ENCODE results near the gene NXN. TPM values are rescaled to one million over a fixed set of nuclear protein-coding genes. Genes with fewer than 3 reads are reported as not detected.

Gene NXN
- polyA plus RNA-seq, 1 of the 3 experiments (the other 2 are of a cell fraction): 23.9 TPM

- H3K79me2 ChIP-seq (ENCODE audit: insufficient read depth): peaks cover 6% of the 10 kb centered on the region; the same call in 1 of the 2 replicates
Measured at GRCh38 chr17:954431-955164, 25.0 kb downstream of the NXN start.

More at GRCh38 chr17:954431-955164, 25.0 kb downstream of the NXN start:
- WGBS (ENCODE audit: low lambda C conversion rate): 50% methylated on average over 19 of the region's 23 CpGs
- H3K4me2 ChIP-seq: no peak overlapping the region
- H3K4me3 ChIP-seq (ENCODE audit: low read depth in 2 of 2, low read length in 1 of 2): no peak overlapping the region
- no peak for DNase-seq
- CTCF ChIA-PET: no interaction called here
- H3K36me3 ChIP-seq (replicated peaks in 1 of 2; ENCODE audit: control insufficient read depth in 1 of 2, insufficient read depth in 2 of 2, low read length in 1 of 2): no peaks in the 10 kb centered on the region
- peaks cover 23% of the 10 kb centered on the region; the same call in 1 of the 2 replicates for H3K27me3 ChIP-seq (ENCODE audit: insufficient read depth)
- peaks cover 6 to 17% of the 10 kb centered on the region in 2 experiments; a peak in 2 of 4 replicates for H3K4me1 ChIP-seq (ENCODE audit: control insufficient read depth in 1 of 2, insufficient read depth in 2 of 2, low read depth in 1 of 2, low read length in 1 of 2)
- POLR2A ChIA-PET: no interaction called here
- peaks cover 17% of the 10 kb centered on the region; the same call in 1 of the 2 replicates for H4K20me1 ChIP-seq (ENCODE audit: insufficient read depth)
- H3F3A ChIP-seq (replicated peaks; ENCODE audit: insufficient read depth): peaks cover 13% of the 10 kb centered on the region
- H3K27ac ChIP-seq (ENCODE audit: low read depth in 2 of 2, low read length in 1 of 2): no peak overlapping the region
- H3K9me2 ChIP-seq: no peaks in the 10 kb centered on the region
- H2AFZ ChIP-seq (ENCODE audit: low read depth): no peak overlapping the region
- no peak for TF ChIP-seq GATA2 (CRISPR knock-in tag; IDR thresholded peaks at IDR 0.05)
- no peak for TF ChIP-seq SIN3A (IDR thresholded peaks at IDR 0.05; ENCODE audit: borderline replicate concordance, low read depth, low read length)
- TF ChIP-seq GABPA (IDR thresholded peaks at IDR 0.05; ENCODE audit: low read depth): no peak
- TF ChIP-seq TEAD4 (IDR thresholded peaks at IDR 0.05; ENCODE audit: borderline replicate concordance, insufficient read depth): no peak
- no peak for TF ChIP-seq FOXJ3 (CRISPR knock-in tag; IDR thresholded peaks at IDR 0.05)
- TF ChIP-seq FOSL2 (IDR thresholded peaks at IDR 0.05; ENCODE audit: borderline replicate concordance, low read depth): no peak
- TF ChIP-seq POLR2AphosphoS5 (IDR thresholded peaks at IDR 0.05; ENCODE audit: low read depth, low read length): no peak
- no peak for TF ChIP-seq RAD21 (IDR thresholded peaks at IDR 0.05; ENCODE audit: low read length)
- no peak for TF ChIP-seq TAF1 (IDR thresholded peaks at IDR 0.05; ENCODE audit: borderline replicate concordance, low read depth, low read length)
- TF ChIP-seq NRF1 (IDR thresholded peaks at IDR 0.05; ENCODE audit: low read depth, low read length): no peak
- no peak for TF ChIP-seq PBX3 (IDR thresholded peaks at IDR 0.05)
- no peak for TF ChIP-seq YY1 (IDR thresholded peaks at IDR 0.05; ENCODE audit: low read depth)
- no peak for TF ChIP-seq CTCF (IDR thresholded peaks at IDR 0.05)
- no peak for TF ChIP-seq MEF2A (IDR thresholded peaks at IDR 0.05; ENCODE audit: borderline replicate concordance, low read depth)
- no peak for TF ChIP-seq ZBTB33 (IDR thresholded peaks at IDR 0.05; ENCODE audit: borderline replicate concordance, low read depth)
- TF ChIP-seq USF2 (IDR thresholded peaks at IDR 0.05; ENCODE audit: borderline replicate concordance, low read depth, low read length): no peak
- no peak for TF ChIP-seq MAX (IDR thresholded peaks at IDR 0.05; ENCODE audit: low read depth)
- no peaks in the 10 kb centered on the region for H3K9me3 ChIP-seq
- H3K9ac ChIP-seq: no peak overlapping the region
